K562 (cell line): ENCODE measurements around the gene AMER3. TPM values are rescaled to one million over a fixed set of nuclear protein-coding genes. Genes with fewer than 3 reads are reported as not detected.

Source experiments
- ATAC-seq: fragments of 200-7000 bp; cut with Tn5 transposase; 3 replicates; pipeline ENCODE4 v1.9.1; 2020; ENCODE audit warnings: moderate library complexity
- BruUV-seq: library from RNA; stranded (reverse); fragments of 400-500 nt; replicated peaks from 2 replicates; lab custom pipeline; 2021; lab: Mats Ljungman, UMichigan
- CTCF ChIA-PET: fragments of 300-600 bp; formaldehyde crosslinking; extraction: SDS; loops from one replicate; lab custom pipeline; 2021; ENCODE audit warnings: low intra/inter-chr PET ratio; lab: Yijun Ruan, JAX
- POLR2A ChIA-PET: fragments of 300-600, 350-650 bp; sonication (Branson Sonifier 250); formaldehyde crosslinking; extraction: SDS; loops from one replicate; lab custom pipeline; 2021; ENCODE audit warnings: antibody characterized with exemption, inconsistent platforms; lab: Yijun Ruan, JAX
- DNase-seq, 4 experiments: peaks; one replicate each; pipeline versions ENCODE4 v3.0.0 to v3.0.0-alpha.2; 2011 to 2018; ENCODE audit warnings: low spot score in 3 of 4, mixed read lengths in 3 of 4; ENCODE audit errors: extremely low read depth in 1 of 4
- FAIRE-seq: peaks from 2 replicates; lab custom pipeline; 2011; peaks lifted over from hg19 to GRCh38; lab: Jason Lieb, UNC
- H2AFZ ChIP-seq: 2 replicates; pipeline ENCODE4 v1.6.0; 2011; ENCODE audit warnings: low read depth, low read length, control low read depth, inconsistent platforms
- H3K27ac ChIP-seq: fragments of 200-600 bp; 3 replicates; pipeline ENCODE4 v1.8.0; 2011; ENCODE audit warnings: low read depth, mild to moderate bottlenecking, control low read depth, inconsistent platforms, low read length, moderate library complexity, mixed read lengths; ENCODE audit errors: extremely low read depth
- H3K27me3 ChIP-seq, 2 experiments: fragments of 300-600 bp in 1 of 2; 2 replicates in 1 of 2; 3 replicates in 1 of 2; pipeline versions ENCODE4 v1.6.0 to v1.8.0; 2011; ENCODE audit warnings: inconsistent platforms in 2 of 2, low read length in 2 of 2, mild to moderate bottlenecking in 1 of 2, mixed read lengths in 1 of 2, moderate library complexity in 1 of 2; ENCODE audit not compliant: control insufficient read depth in 2 of 2, insufficient read depth in 2 of 2
- H3K36me3 ChIP-seq: fragments of 300-600 bp; 3 replicates; pipeline ENCODE4 v1.8.0; 2011; ENCODE audit warnings: mild to moderate bottlenecking, low read length, inconsistent platforms; ENCODE audit not compliant: control insufficient read depth, insufficient read depth
- H3K4me1 ChIP-seq, 2 experiments: fragments of 200-600 bp in 1 of 2; replicated peaks in 1 of 2; 2 replicates in 1 of 2; 3 replicates in 1 of 2; pipeline versions ENCODE4 v1.5.1 to v1.8.0; 2011; ENCODE audit warnings: inconsistent platforms in 2 of 2, low read length in 2 of 2, mild to moderate bottlenecking in 1 of 2, mixed read lengths in 1 of 2, moderate library complexity in 1 of 2; ENCODE audit not compliant: control insufficient read depth in 2 of 2, insufficient read depth in 2 of 2
- H3K4me2 ChIP-seq: 2 replicates; pipeline ENCODE4 v1.6.1; 2011; ENCODE audit warnings: low read length, control low read depth, inconsistent platforms, mixed read lengths; ENCODE audit not compliant: insufficient read depth
- H3K4me3 ChIP-seq: fragments of 200-600 bp; sonication (generic), shearing (Covaris generic); 2 replicates; pipeline ENCODE4 v1.5.1; 2016; ENCODE audit warnings: control low read depth, inconsistent platforms
- H3K79me2 ChIP-seq: fragments of 200-600 bp; 3 replicates; pipeline ENCODE4 v1.8.0; 2011; ENCODE audit warnings: low read length, inconsistent platforms; ENCODE audit not compliant: control insufficient read depth, insufficient read depth
- H3K9ac ChIP-seq, 2 experiments: 2 replicates each; pipeline versions ENCODE4 v1.6.0 to v1.6.1; 2011; ENCODE audit warnings: low read depth in 2 of 2, low read length in 2 of 2, control low read depth in 1 of 2, inconsistent platforms in 1 of 2, mild to moderate bottlenecking in 1 of 2, mixed read lengths in 1 of 2; ENCODE audit not compliant: insufficient read depth in 1 of 2
- H3K9me1 ChIP-seq: one replicate; pipeline ENCODE4 v1.6.0; 2011; ENCODE audit warnings: inconsistent platforms, mild to moderate bottlenecking, low read length, moderate library complexity; ENCODE audit not compliant: control insufficient read depth, insufficient read depth
- H3K9me3 ChIP-seq: replicated peaks from 2 replicates; pipeline ENCODE4 v1.5.1; 2011; ENCODE audit warnings: low read depth, low read length, inconsistent platforms; ENCODE audit not compliant: control insufficient read depth, insufficient read depth
- H4K20me1 ChIP-seq: replicated peaks from 2 replicates; pipeline ENCODE4 v1.6.1; 2011; ENCODE audit warnings: low read length, inconsistent platforms, mixed read lengths; ENCODE audit not compliant: control insufficient read depth, insufficient read depth
- MGA ChIP-seq: fragments of 450-650 bp; IDR thresholded peaks from 2 replicates; pipeline ENCODE4 v1.6.1; 2016; ENCODE audit warnings: mild to moderate bottlenecking, moderate library complexity
- SMAD3 ChIP-seq: fragments of 450-650 bp; formaldehyde crosslinking; conservative IDR thresholded peaks from 2 replicates; pipeline ENCODE4 v1.4.0; 2020; ENCODE audit warnings: mild to moderate bottlenecking
- THRAP3 ChIP-seq: fragments of 450-650 bp; IDR thresholded peaks from 2 replicates; pipeline ENCODE4 v1.6.1; 2016; ENCODE audit warnings: mild to moderate bottlenecking, inconsistent platforms, borderline replicate concordance
- ZNF431 ChIP-seq: sonication (generic); formaldehyde crosslinking; IDR thresholded peaks from 2 replicates; pipeline ENCODE4 v1.8.0; 2022; ENCODE audit warnings: mild to moderate bottlenecking, missing genetic modification reagents
- WGBS: fragments of 100-300 bp; shearing (Covaris generic); methylation state at CpG from one replicate; pipeline ENCODE4 v1.1.6; 2016; ENCODE audit warnings: low coverage, mixed read lengths; ENCODE audit not compliant: insufficient coverage; ENCODE audit errors: missing lambda C conversion rate; 5-methylcytosine and 5-hydroxymethylcytosine counted together
- in situ Hi-C: fragments of 300-500 bp; cut with MboI; formaldehyde crosslinking; loops from 4 replicates; pipeline ENCODE4 v1.15.0; 2018; ENCODE audit warnings: inconsistent platforms, mixed read lengths
- intact Hi-C: fragments of 100-400 bp; cut with micrococcal nuclease; formaldehyde crosslinking; loops from 2 replicates; pipeline ENCODE4 v1.14.2; 2022
- polyA plus RNA-seq, 8 experiments: library from polyadenylated mRNA; depleted of rRNA in 4 of 8; stranded (reverse) in 5 of 8; unstranded in 3 of 8; fragments of >200 nt; fragmentation: Nextera tagmentation in 2 of 8; fragmentation: Illumina TruSeq in 1 of 8; extraction: Ambion mirVana in 2 of 8; extraction: Trizol in 1 of 8; gene quantifications; 2 replicates each; pipeline versions ENCODE4 v1.2.1 to v1.2.3, GENCODE V29; 2011 to 2014; ENCODE audit warnings: inconsistent platforms in 1 of 8, missing spikeins in 1 of 8
- total RNA-seq, 7 experiments: library from RNA; depleted of rRNA in 6 of 7; stranded (reverse); fragments of >200 nt in 6 of 7; fragmentation: Illumina TruSeq in 2 of 7; extraction: Trizol in 2 of 7; gene quantifications; 2 replicates each; pipeline versions ENCODE4 v1.2.1 to v1.2.3, GENCODE V29; 2011 to 2021; ENCODE audit warnings: low replicate concordance in 1 of 7
- TF ChIP-seq, protein P1 (sequence below): sonication (generic); formaldehyde crosslinking; IDR thresholded peaks from 2 replicates; pipeline ENCODE4 v1.4.0; 2020; ENCODE audit warnings: mild to moderate bottlenecking, missing genetic modification reagents

Gene AMER3
- total and polyA plus RNA-seq, 9 of the 15 experiments (the other 6 are each of a cell fraction or from before 2014, with no cell fraction given), result not detected

GRCh38 chr2:130754811-130755210 is 529 bp upstream of the AMER3 start:
- BruUV-seq, result no TSS peak

More at GRCh38 chr2:130754811-130755210, 529 bp upstream of the AMER3 start:
- H3K79me2 ChIP-seq, result no peaks in the 10 kb centered on the region
- no peaks in the 10 kb centered on the region for H3K36me3 ChIP-seq
- peaks cover 7 to 42% of the 10 kb centered on the region in 2 experiments; a peak in 4 of 5 replicates for H3K27me3 ChIP-seq
- H2AFZ ChIP-seq, result no peak overlapping the region
- intact Hi-C loops (no loop called here), in situ Hi-C loops (no loop called here)
- no peaks in the 10 kb centered on the region; the same call in 1 of the 2 replicates for H4K20me1 ChIP-seq
- peaks cover 0 to 12% of the 10 kb centered on the region in 2 experiments; a peak in 2 of 5 replicates for H3K4me1 ChIP-seq
- FAIRE-seq (no peak), DNase-seq (no peak), ATAC-seq (no peak)
- no peak overlapping the region for H3K4me2 ChIP-seq
- ChIA-PET POLR2A (no interaction called here), CTCF (no interaction called here)
- H3K9ac ChIP-seq, result no peak overlapping the region
- H3K9me1 ChIP-seq, result no peaks in the 10 kb centered on the region
- H3K9me3 ChIP-seq, result no peaks in the 10 kb centered on the region
- WGBS, result under 1% methylated on average over 8 of the region's 8 CpGs
- no peak overlapping the region for H3K27ac ChIP-seq
- H3K4me3 ChIP-seq, result no peak overlapping the region
- TF ChIP-seq, protein P1, sequence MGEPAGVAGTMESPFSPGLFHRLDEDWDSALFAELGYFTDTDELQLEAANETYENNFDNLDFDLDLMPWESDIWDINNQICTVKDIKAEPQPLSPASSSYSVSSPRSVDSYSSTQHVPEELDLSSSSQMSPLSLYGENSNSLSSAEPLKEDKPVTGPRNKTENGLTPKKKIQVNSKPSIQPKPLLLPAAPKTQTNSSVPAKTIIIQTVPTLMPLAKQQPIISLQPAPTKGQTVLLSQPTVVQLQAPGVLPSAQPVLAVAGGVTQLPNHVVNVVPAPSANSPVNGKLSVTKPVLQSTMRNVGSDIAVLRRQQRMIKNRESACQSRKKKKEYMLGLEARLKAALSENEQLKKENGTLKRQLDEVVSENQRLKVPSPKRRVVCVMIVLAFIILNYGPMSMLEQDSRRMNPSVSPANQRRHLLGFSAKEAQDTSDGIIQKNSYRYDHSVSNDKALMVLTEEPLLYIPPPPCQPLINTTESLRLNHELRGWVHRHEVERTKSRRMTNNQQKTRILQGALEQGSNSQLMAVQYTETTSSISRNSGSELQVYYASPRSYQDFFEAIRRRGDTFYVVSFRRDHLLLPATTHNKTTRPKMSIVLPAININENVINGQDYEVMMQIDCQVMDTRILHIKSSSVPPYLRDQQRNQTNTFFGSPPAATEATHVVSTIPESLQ (CRISPR knock-in tag), result no peak
- TF ChIP-seq THRAP3 (no peak), SMAD3 (CRISPR knock-in tag) (no peak), ZNF431 (CRISPR knock-in tag) (no peak), MGA (no peak)
